Activated CD8-positive, alpha-beta T cell treated with anti-CD3 and anti-CD28 coated beads for 36 hours (primary cell): ENCODE data around the gene TRABD2A. TPM values are rescaled to one million over a fixed set of nuclear protein-coding genes. Genes with fewer than 3 reads are reported as not detected.
A peak's percentile ranks its signal among the peaks of the same experiment; 100 is the strongest.

Experiments used
- ATAC-seq: fragments of 200-7000 bp; cut with Tn5 transposase; one replicate; pipeline ENCODE4 v1.10.0; 2021; ENCODE audit warnings: mild to moderate bottlenecking, moderate library complexity
- CTCF ChIA-PET: fragments of 350-600 bp; sonication (Branson Sonifier 250); formaldehyde crosslinking; loops from one replicate; lab custom pipeline; 2021; ENCODE audit warnings: antibody characterized with exemption; lab: Charles Lee
- POLR2A ChIA-PET: fragments of 350-600 bp; sonication (Branson Sonifier 250); formaldehyde crosslinking; loops from one replicate; lab custom pipeline; 2021; ENCODE audit warnings: antibody characterized with exemption; lab: Charles Lee
- DNase-seq: peaks from one replicate; pipeline ENCODE4 v3.0.0-alpha.2; 2020
- H3K27ac Mint-ChIP-seq: one replicate; pipeline ENCODE4 v1.8.0; 2021; ENCODE audit warnings: mild to moderate bottlenecking, mixed read lengths
- H3K27me3 Mint-ChIP-seq: one replicate; pipeline ENCODE4 v1.8.0; 2021; ENCODE audit warnings: mixed read lengths
- H3K36me3 Mint-ChIP-seq: one replicate; pipeline ENCODE4 v1.8.0; 2021; ENCODE audit warnings: low read depth, mixed read lengths
- H3K4me1 Mint-ChIP-seq: one replicate; pipeline ENCODE4 v1.8.0; 2021; ENCODE audit warnings: low read depth, mixed read lengths
- H3K4me3 Mint-ChIP-seq: one replicate; pipeline ENCODE4 v1.8.0; 2021; ENCODE audit warnings: mild to moderate bottlenecking, moderate library complexity, mixed read lengths
- H3K9me3 Mint-ChIP-seq: one replicate; pipeline ENCODE4 v1.8.0; 2021; ENCODE audit warnings: mixed read lengths
- CTCF ChIP-seq: fragments of 200-600 bp; IDR thresholded peaks from one replicate; pipeline ENCODE4 v1.8.0; 2022; ENCODE audit warnings: antibody characterized with exemption, mild to moderate bottlenecking
- intact Hi-C: fragments of 100-400 bp; cut with micrococcal nuclease; formaldehyde crosslinking; loops from one replicate; pipeline ENCODE4 v1.10.0; 2022
- total RNA-seq, 2 experiments: library from RNA; stranded (reverse); gene quantifications; one replicate each; pipeline ENCODE4 v1.2.3, GENCODE V29; 2021

Gene TRABD2A
- total RNA-seq, 2 experiments from 2014 or later, result 56.3 to 56.4 TPM

GRCh38 chr2:84906900-84907714 is 26.2 kb upstream of the TRABD2A start:
- peak; percentile 38 for ATAC-seq
- peak; percentile 70 for DNase-seq
- Mint-ChIP-seq H3K4me3 (peak overlapping the region; percentile 98), H3K27ac (peak overlapping the region; percentile 96), H3K4me1 (peaks cover 60% of the 10 kb centered on the region), H3K36me3 (peaks cover 41% of the 10 kb centered on the region), H3K27me3 (no peaks in the 10 kb centered on the region), H3K9me3 (peaks cover 13% of the 10 kb centered on the region)
- no peak for TF ChIP-seq CTCF
- POLR2A ChIA-PET, result interaction anchor here (0.6 to 4.8 kb wide), 26 partner anchors 9 to 392 kb away, joined by 3 to 170 read pairs (median 4); partner anchors contain the start of genes KCMF1 and TRABD2A
- CTCF ChIA-PET, result interaction anchor here (1.1 to 5.1 kb wide), 6 partner anchors 13 to 23 kb away, joined by 3 to 60 read pairs (median 6); no protein-coding TSS in a partner anchor
- intact Hi-C loops, result no loop called here

GRCh38 chr2:84906108-84906899 is 25.4 kb upstream of the TRABD2A start:
- Mint-ChIP-seq H3K27ac (peak overlapping the region; percentile 96), H3K9me3 (peaks cover 14% of the 10 kb centered on the region), H3K36me3 (peaks cover 41% of the 10 kb centered on the region), H3K4me3 (peak overlapping the region; percentile 98), H3K27me3 (no peaks in the 10 kb centered on the region), H3K4me1 (peaks cover 58% of the 10 kb centered on the region)
- no peak for TF ChIP-seq CTCF
- DNase-seq, result peak; percentile 76
- ChIA-PET POLR2A (interaction anchor here (0.6 to 4.8 kb wide), 28 partner anchors 8 to 212 kb away, joined by 3 to 170 read pairs (median 4); partner anchors contain the start of genes KCMF1 and TRABD2A), CTCF (interaction anchor here (1.1 to 5.1 kb wide), 6 partner anchors 12 to 24 kb away, joined by 3 to 60 read pairs (median 6); no protein-coding TSS in a partner anchor)
- peak; percentile 2 for ATAC-seq
- intact Hi-C loops, result no loop called here

GRCh38 chr2:84905181-84906107 is 24.6 kb upstream of the TRABD2A start, which contains the start of gene TMSB10:
TSS of gene TMSB10 (plus strand) at chr2:84905656.
- no peaks in the 10 kb centered on the region for H3K27me3 Mint-ChIP-seq
- POLR2A ChIA-PET, result interaction anchor here (0.7 to 4.8 kb wide), 19 partner anchors 11 to 110 kb away, joined by 3 to 170 read pairs (median 8); partner anchors contain the start of gene TRABD2A
- no peak for TF ChIP-seq CTCF
- peaks cover 14% of the 10 kb centered on the region for H3K9me3 Mint-ChIP-seq
- ATAC-seq, result peak; percentile 72
- H3K4me3 Mint-ChIP-seq, result peak within 1 kb of the TSS; percentile 98
- peaks cover 41% of the 10 kb centered on the region for H3K36me3 Mint-ChIP-seq
- peak within 1 kb of the TSS; percentile 96 for H3K27ac Mint-ChIP-seq
- peaks cover 59% of the 10 kb centered on the region for H3K4me1 Mint-ChIP-seq
- intact Hi-C loops, result loop anchor here (2.0 kb wide), 1 partner anchor 17 kb away; no protein-coding TSS in a partner anchor
- CTCF ChIA-PET, result interaction anchor here (0.6 to 5.1 kb wide), 8 partner anchors 11 to 33 kb away, joined by 3 to 60 read pairs (median 6); no protein-coding TSS in a partner anchor
- peak; percentile 91 for DNase-seq

- Mint-ChIP-seq H3K4me1 (peaks cover 55% of the 10 kb centered on the region), H3K4me3 (peak overlapping the region; percentile 98), H3K27me3 (no peaks in the 10 kb centered on the region), H3K36me3 (peaks cover 36% of the 10 kb centered on the region), H3K9me3 (peaks cover 9% of the 10 kb centered on the region), H3K27ac (peak overlapping the region; percentile 93)
- POLR2A ChIA-PET, result interaction anchor here (0.8 to 4.8 kb wide), 10 partner anchors 11 to 77 kb away, joined by 3 to 170 read pairs (median 8); partner anchors contain the start of gene TRABD2A
- CTCF ChIA-PET, result interaction anchor here (0.6 to 5.1 kb wide), 5 partner anchors 15 to 33 kb away, joined by 3 to 60 read pairs (median 5); no protein-coding TSS in a partner anchor
- ATAC-seq (peak; percentile 8), DNase-seq (peak; percentile 76)
- intact Hi-C loops, result loop anchor here (2.0 kb wide), 1 partner anchor 16 kb away; no protein-coding TSS in a partner anchor
- no peak for TF ChIP-seq CTCF
Observed at GRCh38 chr2:84904717-84905174, 23.9 kb upstream of the TRABD2A start.
